K562 (cell line): ENCODE data around the gene LGALS3BP. TPM values are rescaled to one million over a fixed set of nuclear protein-coding genes. Genes with fewer than 3 reads are reported as not detected.

Experiments
- ATF3 ChIP-seq, 2 experiments: fragments of 450-650 bp in 1 of 2; sonication (generic) in 1 of 2; formaldehyde crosslinking in 1 of 2; IDR thresholded peaks in 1 of 2; conservative IDR thresholded peaks in 1 of 2; 2 replicates each; pipeline versions ENCODE4 v1.6.1 to v1.8.1; 2016 to 2023; ENCODE audit warnings: mild to moderate bottlenecking in 2 of 2, moderate library complexity in 2 of 2, inconsistent platforms in 1 of 2, missing genetic modification reagents in 1 of 2
- DPF2 ChIP-seq: fragments of 450-650 bp; IDR thresholded peaks from 2 replicates; pipeline ENCODE4 v1.6.1; 2016
- JUND ChIP-seq, 2 experiments: IDR thresholded peaks; 2 replicates in 1 of 2; 3 replicates in 1 of 2; pipeline ENCODE4 v1.6.1; 2011; ENCODE audit warnings: borderline replicate concordance in 2 of 2, low read depth in 2 of 2, low read length in 2 of 2, improper control_type of control experiment in 1 of 2, missing biosample characterization in 1 of 2, missing genetic modification characterization in 1 of 2, missing genetic modification reagents in 1 of 2
- KLF13 ChIP-seq: fragments of 450-650 bp; IDR thresholded peaks from 2 replicates; pipeline ENCODE4 v1.6.1; 2016; ENCODE audit warnings: missing genetic modification characterization, low read depth, mild to moderate bottlenecking, missing compliant biosample characterization, moderate library complexity, borderline replicate concordance
- YBX1 ChIP-seq: fragments of 450-650 bp; IDR thresholded peaks from 2 replicates; pipeline ENCODE4 v1.7.1; 2016; ENCODE audit warnings: mild to moderate bottlenecking
- ZBTB11 ChIP-seq, 3 experiments: fragments of 200-800 bp in 1 of 3; fragments of 250-450 bp in 1 of 3; fragments of 450-650 bp in 1 of 3; sonication (Bioruptor Pico) in 1 of 3; sonication (Bioruptor generic) in 1 of 3; formaldehyde crosslinking in 1 of 3; IDR thresholded peaks; 2 replicates each; pipeline versions ENCODE4 v1.6.1 to v1.8.0; 2016 to 2022; ENCODE audit warnings: mild to moderate bottlenecking in 2 of 3, missing genetic modification characterization in 2 of 3, missing compliant biosample characterization in 1 of 3, moderate library complexity in 1 of 3
- ZBTB17 ChIP-seq: fragments of 450-650 bp; formaldehyde crosslinking; IDR thresholded peaks from 2 replicates; pipeline ENCODE4 v1.4.0; 2020; ENCODE audit warnings: mild to moderate bottlenecking
- ZBTB26 ChIP-seq: fragments of 450-650 bp; formaldehyde crosslinking; IDR thresholded peaks from 2 replicates; pipeline ENCODE4 v1.4.0; 2022; ENCODE audit warnings: missing genetic modification characterization
- polyA plus RNA-seq, 8 experiments: library from polyadenylated mRNA; depleted of rRNA in 4 of 8; stranded (reverse) in 5 of 8; unstranded in 3 of 8; fragments of >200 nt; fragmentation: Nextera tagmentation in 2 of 8; fragmentation: Illumina TruSeq in 1 of 8; extraction: Ambion mirVana in 2 of 8; extraction: Trizol in 1 of 8; gene quantifications; 2 replicates each; pipeline versions ENCODE4 v1.2.1 to v1.2.3, GENCODE V29; 2011 to 2014; ENCODE audit warnings: inconsistent platforms in 1 of 8, missing spikeins in 1 of 8
- total RNA-seq, 7 experiments: library from RNA; depleted of rRNA in 6 of 7; stranded (reverse); fragments of >200 nt in 6 of 7; fragmentation: Illumina TruSeq in 2 of 7; extraction: Trizol in 2 of 7; gene quantifications; 2 replicates each; pipeline versions ENCODE4 v1.2.1 to v1.2.3, GENCODE V29; 2011 to 2021; ENCODE audit warnings: low replicate concordance in 1 of 7

LGALS3BP gene
- total and polyA plus RNA-seq, 9 of the 15 experiments (the other 6 are each of a cell fraction or from before 2014, with no cell fraction given), result 0.39 to 5.3 (median 3.2) TPM

- TF ChIP-seq ZBTB11 (CRISPR knock-in tag; IDR thresholded peaks at IDR 0.05) (peak in 1 of 3 experiments; percentile 68; a peak in 2 of 6 replicates), JUND (IDR thresholded peaks at IDR 0.05; ENCODE audit: borderline replicate concordance, low read depth, low read length) (no peak), JUND (tag; IDR thresholded peaks at IDR 0.05; ENCODE audit: borderline replicate concordance, low read depth, low read length) (peak; percentile 20; the same call in 1 of the 3 replicates), ATF3 (IDR thresholded peaks at IDR 0.05) (peak; percentile 77), ATF3 (CRISPR knock-in tag; conservative IDR thresholded peaks at IDR 0.05) (no peak), YBX1 (no peak), ZBTB26 (CRISPR knock-in tag) (no peak), ZBTB17 (CRISPR knock-in tag) (peak; percentile 94), DPF2 (0 out of 2 replicates have a peak, but pooled peaks have one; percentile 19), KLF13 (0 out of 2 replicates have a peak, but pooled peaks have one; percentile 31)
Measured at GRCh38 chr17:79011451-79012147, 31.9 kb upstream of the LGALS3BP start (continued).
